ENCODE data around the gene NAV2. TPM values are rescaled to one million over a fixed set of nuclear protein-coding genes. Genes with fewer than 3 reads are reported as not detected.

NAV2 gene
- polyA plus RNA-seq, 3 donors from 2014 or later, result 0.66 TPM; not detected in 2

GRCh38 chr11:19827399-19828135, 114.9 kb downstream of the NAV2 start:
- DNase-seq, result no peak
- no peaks in the 10 kb centered on the region for H3K4me1 Mint-ChIP-seq
- H3K4me3 Mint-ChIP-seq, result peak overlapping the region in 2 of 5 donors; percentile 42 to 58
- H3K9me3 Mint-ChIP-seq, result no peaks in the 10 kb centered on the region
- no peak overlapping the region for H3K27ac Mint-ChIP-seq
- H3K27me3 Mint-ChIP-seq (ENCODE audit: low read depth in 3 of 3), result peaks cover 2 to 3% (median 3%) of the 10 kb centered on the region in 3 donors
- no peaks in the 10 kb centered on the region for H3K36me3 Mint-ChIP-seq

GRCh38 chr11:19828382-19829108, 115.9 kb downstream of the NAV2 start:
- Mint-ChIP-seq H3K27me3 (ENCODE audit: low read depth in 3 of 3) (peaks cover 2 to 3% (median 3%) of the 10 kb centered on the region in 3 donors), H3K27ac (peak overlapping the region in 2 of 6 donors; percentile 29 to 30), H3K9me3 (peaks cover 0 to under 1% (median 0%) of the 10 kb centered on the region in 6 donors), H3K4me1 (no peaks in the 10 kb centered on the region), H3K36me3 (no peaks in the 10 kb centered on the region), H3K4me3 (peak overlapping the region in 1 of 5 donors; percentile 42)
- no peak for DNase-seq

DNA sequence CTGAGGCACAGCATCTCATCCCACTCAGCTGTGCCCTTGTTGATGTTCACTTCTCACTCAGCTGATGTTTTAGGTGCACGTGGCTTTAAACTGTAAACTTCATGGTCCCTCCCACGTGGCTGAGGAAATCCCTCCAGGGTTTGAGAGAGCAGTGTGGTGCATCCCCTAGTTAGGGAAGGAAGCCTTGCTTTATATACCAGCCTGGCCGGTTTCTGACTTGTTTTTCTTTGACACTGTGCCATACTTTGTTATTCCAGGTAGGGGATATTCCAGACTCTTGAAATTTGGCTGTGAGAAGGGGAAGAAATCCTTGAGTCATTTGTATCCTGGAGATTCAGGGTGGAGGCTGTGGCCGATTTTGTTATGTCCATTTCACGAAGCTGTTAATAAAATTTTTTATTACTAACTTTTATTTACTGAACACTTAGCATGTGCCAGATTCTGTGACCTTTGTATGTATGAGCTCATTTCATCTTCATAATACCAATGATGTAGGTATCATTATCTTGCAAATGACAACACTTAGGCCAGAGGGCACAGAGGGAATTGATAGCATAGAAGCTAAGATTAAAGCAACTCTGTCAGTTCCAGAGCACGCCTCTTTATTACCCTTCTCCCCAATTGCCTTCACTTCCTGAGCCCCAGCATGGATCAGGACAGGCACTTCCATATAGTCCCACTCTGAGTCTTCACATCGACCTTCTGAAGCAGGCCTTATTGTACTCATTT, 116.6 kb downstream of the NAV2 start:
- Mint-ChIP-seq H3K9me3 (peaks cover 0 to 5% (median 0%) of the 10 kb centered on the region in 6 donors), H3K36me3 (no peaks in the 10 kb centered on the region), H3K27ac (no peak overlapping the region), H3K4me3 (no peak overlapping the region), H3K4me1 (no peaks in the 10 kb centered on the region), H3K27me3 (ENCODE audit: low read depth in 3 of 3) (peaks cover 3 to 4% (median 3%) of the 10 kb centered on the region in 3 donors)
- no peak for DNase-seq

DNA sequence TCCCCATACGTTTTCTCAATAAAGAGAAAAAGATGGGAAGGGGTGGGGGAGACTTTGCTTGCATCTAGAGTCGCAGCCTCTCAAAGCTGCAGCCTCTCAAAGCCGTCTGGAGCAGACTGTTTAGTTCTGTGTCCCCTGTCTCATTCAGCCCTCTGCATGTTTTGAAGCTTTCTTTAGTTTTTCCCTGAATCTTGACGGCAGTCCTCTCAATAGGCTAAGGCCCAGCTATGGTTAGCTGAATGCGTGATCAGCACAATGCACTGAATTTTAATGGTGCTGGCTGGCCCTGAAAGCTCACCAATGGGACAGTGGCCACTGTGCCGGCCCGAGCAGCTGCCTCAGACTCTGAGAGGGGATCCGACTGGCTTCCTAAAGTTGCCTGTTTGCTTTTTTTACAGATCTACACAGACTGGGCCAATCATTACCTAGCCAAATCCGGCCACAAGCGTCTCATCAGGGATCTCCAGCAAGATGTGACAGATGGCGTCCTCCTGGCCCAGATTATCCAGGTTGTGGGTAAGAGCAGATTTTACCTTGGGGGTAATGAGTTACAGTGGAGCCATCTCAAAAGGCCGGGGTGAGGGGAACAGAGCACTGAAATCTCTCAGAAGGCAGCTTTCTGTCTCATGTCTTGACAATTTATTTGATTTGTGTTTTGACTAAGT, 119.6 kb downstream of the NAV2 start:
- Mint-ChIP-seq H3K4me1 (no peaks in the 10 kb centered on the region), H3K9me3 (peaks cover 0 to 8% (median 0%) of the 10 kb centered on the region in 6 donors), H3K27me3 (ENCODE audit: low read depth in 3 of 3) (peaks cover 1 to 2% (median 2%) of the 10 kb centered on the region in 3 donors), H3K36me3 (no peaks in the 10 kb centered on the region), H3K27ac (no peak overlapping the region), H3K4me3 (no peak overlapping the region)
- DNase-seq, result no peak

GRCh38 chr11:19832901-19833300, 120.3 kb downstream of the NAV2 start:
- H3K27ac Mint-ChIP-seq, result no peak overlapping the region
- no peaks in the 10 kb centered on the region for H3K4me1 Mint-ChIP-seq
- no peak overlapping the region for H3K4me3 Mint-ChIP-seq
- no peak for DNase-seq
- H3K9me3 Mint-ChIP-seq, result peaks cover 0 to 8% (median 0%) of the 10 kb centered on the region in 6 donors
- peaks cover 1 to 2% (median 2%) of the 10 kb centered on the region in 3 donors for H3K27me3 Mint-ChIP-seq (ENCODE audit: low read depth in 3 of 3)
- H3K36me3 Mint-ChIP-seq, result no peaks in the 10 kb centered on the region

DNA sequence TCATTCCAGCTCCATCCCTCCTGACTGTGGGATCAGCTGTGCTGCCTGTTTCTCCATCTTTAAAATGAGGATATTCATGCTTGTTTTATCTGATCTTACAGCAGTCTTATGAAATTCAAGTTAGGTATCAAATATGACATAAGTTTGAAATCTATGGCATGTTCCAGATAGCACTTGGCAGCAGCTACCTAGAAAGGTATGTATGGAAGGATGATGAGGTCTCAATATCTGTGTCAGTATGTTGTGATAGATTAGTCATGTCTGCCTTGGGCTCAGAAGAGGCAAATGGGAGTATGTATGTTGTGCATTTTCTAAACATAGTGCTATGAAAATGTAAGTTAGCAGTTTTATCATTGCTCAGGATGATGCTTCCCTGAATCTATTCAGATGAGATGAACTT, 122.1 kb downstream of the NAV2 start:
- no peak for DNase-seq
- Mint-ChIP-seq H3K27me3 (ENCODE audit: low read depth in 3 of 3) (peaks cover 1 to 2% (median 2%) of the 10 kb centered on the region in 3 donors), H3K4me3 (no peak overlapping the region), H3K27ac (no peak overlapping the region), H3K36me3 (no peaks in the 10 kb centered on the region), H3K9me3 (peaks cover 0 to 8% (median 0%) of the 10 kb centered on the region in 6 donors), H3K4me1 (no peaks in the 10 kb centered on the region)

DNA sequence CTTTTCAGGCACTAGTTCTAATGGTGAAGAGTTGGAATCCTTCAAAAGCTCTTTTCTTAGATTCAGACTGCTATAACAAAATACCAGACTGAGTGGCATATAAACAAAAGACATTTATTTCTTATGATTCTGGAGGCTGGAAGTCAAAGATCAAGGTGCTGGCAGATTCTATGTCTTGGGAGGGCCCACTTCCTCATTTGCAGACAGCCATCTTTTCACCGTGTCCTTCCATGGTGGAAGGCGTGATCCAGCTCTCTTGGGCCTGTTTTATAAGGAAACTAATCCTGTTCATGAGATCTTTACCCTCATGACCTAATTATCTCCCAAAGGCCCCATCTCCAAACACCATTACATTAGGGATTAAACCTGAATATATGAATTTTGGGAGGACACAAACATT, 124.0 kb downstream of the NAV2 start:
- Mint-ChIP-seq H3K9me3 (peaks cover 0 to 8% (median 0%) of the 10 kb centered on the region in 6 donors), H3K27ac (no peak overlapping the region), H3K27me3 (ENCODE audit: low read depth in 3 of 3) (peaks cover 0 to 4% (median 2%) of the 10 kb centered on the region in 3 donors), H3K36me3 (no peaks in the 10 kb centered on the region), H3K4me3 (no peak overlapping the region), H3K4me1 (no peaks in the 10 kb centered on the region)
- DNase-seq, result no peak

GRCh38 chr11:19838994-19839768, 126.5 kb downstream of the NAV2 start:
- peaks cover 0 to 5% (median 0%) of the 10 kb centered on the region in 6 donors for H3K9me3 Mint-ChIP-seq

DNA sequence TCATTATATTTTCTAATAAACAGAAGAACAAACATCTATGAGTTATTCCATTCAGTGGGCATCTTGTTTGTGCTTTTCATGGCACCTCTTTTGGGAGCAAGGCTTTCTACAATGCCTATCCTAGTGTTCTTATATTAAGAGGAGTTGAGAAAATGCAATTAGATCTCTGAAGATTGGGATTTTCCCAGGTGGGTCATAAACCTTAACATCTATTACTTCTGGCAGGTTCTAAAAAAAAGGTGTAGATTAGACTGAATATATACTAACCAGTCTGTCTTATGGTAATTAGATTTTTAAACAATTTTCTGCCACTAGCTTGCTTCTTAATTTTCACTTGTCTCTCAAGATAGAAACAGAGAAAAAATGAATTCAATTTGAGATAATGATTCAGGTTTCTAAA, 128.3 kb downstream of the NAV2 start:
- no peak for DNase-seq
- no peak overlapping the region for H3K4me3 Mint-ChIP-seq
- H3K27ac Mint-ChIP-seq, result no peak overlapping the region
- H3K27me3 Mint-ChIP-seq (ENCODE audit: low read depth in 3 of 3), result peaks cover 0 to 4% (median 3%) of the 10 kb centered on the region in 3 donors
- H3K9me3 Mint-ChIP-seq, result peaks cover 0 to 5% (median 0%) of the 10 kb centered on the region in 6 donors
- H3K36me3 Mint-ChIP-seq, result no peaks in the 10 kb centered on the region
- no peaks in the 10 kb centered on the region for H3K4me1 Mint-ChIP-seq

More at GRCh38 chr11:19838994-19839768, 126.5 kb downstream of the NAV2 start:
- Mint-ChIP-seq H3K36me3 (no peaks in the 10 kb centered on the region), H3K4me1 (no peaks in the 10 kb centered on the region), H3K27ac (no peak overlapping the region), H3K27me3 (ENCODE audit: low read depth in 3 of 3) (peaks cover 0 to 4% (median 3%) of the 10 kb centered on the region in 3 donors), H3K4me3 (no peak overlapping the region)
- DNase-seq, result no peak

GRCh38 chr11:19842505-19842904, 129.9 kb downstream of the NAV2 start:
- H3K9me3 Mint-ChIP-seq, result peaks cover 0 to 1% (median 0%) of the 10 kb centered on the region in 6 donors
- no peak overlapping the region for H3K4me3 Mint-ChIP-seq
- peaks cover 0 to 4% (median 2%) of the 10 kb centered on the region in 3 donors for H3K27me3 Mint-ChIP-seq (ENCODE audit: low read depth in 3 of 3)
- no peaks in the 10 kb centered on the region for H3K36me3 Mint-ChIP-seq
- no peak for DNase-seq
- H3K4me1 Mint-ChIP-seq, result no peaks in the 10 kb centered on the region
- H3K27ac Mint-ChIP-seq, result no peak overlapping the region

DNA sequence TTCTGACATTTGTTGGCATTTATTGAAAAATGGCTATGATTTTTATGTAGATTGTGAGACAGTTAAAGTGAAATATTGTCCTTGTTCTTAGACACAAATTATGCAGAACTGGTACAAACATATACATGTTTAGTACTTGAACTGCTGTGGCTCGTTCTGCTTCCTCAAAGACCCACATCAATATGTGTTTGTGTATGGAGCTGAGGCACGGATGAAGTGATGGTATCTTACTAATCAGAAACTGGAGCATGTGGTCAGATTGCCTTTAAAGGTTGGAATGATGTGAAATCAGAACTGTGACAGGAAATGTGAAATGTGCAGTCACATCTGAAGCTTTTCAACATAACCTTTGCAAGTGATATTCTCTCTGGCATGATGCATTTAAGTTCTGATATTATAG, 130.4 kb downstream of the NAV2 start:
- H3K27ac Mint-ChIP-seq, result no peak overlapping the region

DNA sequence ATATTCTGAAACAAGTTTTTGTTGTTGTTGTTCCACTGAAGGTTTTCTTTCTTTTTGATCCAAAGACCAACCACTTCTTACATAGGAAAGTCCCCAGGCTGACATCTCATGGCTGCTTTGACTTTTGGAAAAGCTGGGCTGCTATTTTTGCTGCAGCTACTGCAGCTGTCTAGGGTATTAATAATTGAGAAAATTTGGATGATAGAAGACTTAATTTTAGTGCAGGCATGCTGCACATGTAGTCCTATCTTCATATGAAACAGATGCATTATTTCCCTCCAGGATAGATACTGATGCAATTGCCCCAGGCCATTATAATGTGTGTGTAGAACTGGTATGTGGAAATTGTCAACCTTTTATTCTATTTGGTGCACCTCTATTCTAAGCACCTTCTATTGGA, 131.4 kb downstream of the NAV2 start:
- no peaks in the 10 kb centered on the region for H3K4me1 Mint-ChIP-seq

More for the DNA sequence above, 130.4 kb downstream of the NAV2 start:
- Mint-ChIP-seq H3K9me3 (peaks cover 0 to 1% (median 0%) of the 10 kb centered on the region in 6 donors), H3K4me3 (no peak overlapping the region), H3K36me3 (no peaks in the 10 kb centered on the region), H3K27me3 (ENCODE audit: low read depth in 3 of 3) (peaks cover 0 to 4% (median 2%) of the 10 kb centered on the region in 3 donors), H3K4me1 (no peaks in the 10 kb centered on the region)
- DNase-seq, result no peak

More for the DNA sequence above, 131.4 kb downstream of the NAV2 start:
- Mint-ChIP-seq H3K9me3 (peaks cover 0 to 1% (median 0%) of the 10 kb centered on the region in 6 donors), H3K27ac (no peak overlapping the region), H3K4me3 (no peak overlapping the region), H3K27me3 (ENCODE audit: low read depth in 3 of 3) (peaks cover 0 to 4% (median 2%) of the 10 kb centered on the region in 3 donors), H3K36me3 (no peaks in the 10 kb centered on the region)
- no peak for DNase-seq
